Measurements from ENCODE around the gene CDCA8. TPM values are rescaled to one million over a fixed set of nuclear protein-coding genes. Genes with fewer than 3 reads are reported as not detected.

CDCA8 gene
- total and polyA plus RNA-seq, 2 of the 13 experiments (the other 11 are each of a cell fraction or from before 2014, with no cell fraction given), result 24.1 to 38.6 TPM

DNA sequence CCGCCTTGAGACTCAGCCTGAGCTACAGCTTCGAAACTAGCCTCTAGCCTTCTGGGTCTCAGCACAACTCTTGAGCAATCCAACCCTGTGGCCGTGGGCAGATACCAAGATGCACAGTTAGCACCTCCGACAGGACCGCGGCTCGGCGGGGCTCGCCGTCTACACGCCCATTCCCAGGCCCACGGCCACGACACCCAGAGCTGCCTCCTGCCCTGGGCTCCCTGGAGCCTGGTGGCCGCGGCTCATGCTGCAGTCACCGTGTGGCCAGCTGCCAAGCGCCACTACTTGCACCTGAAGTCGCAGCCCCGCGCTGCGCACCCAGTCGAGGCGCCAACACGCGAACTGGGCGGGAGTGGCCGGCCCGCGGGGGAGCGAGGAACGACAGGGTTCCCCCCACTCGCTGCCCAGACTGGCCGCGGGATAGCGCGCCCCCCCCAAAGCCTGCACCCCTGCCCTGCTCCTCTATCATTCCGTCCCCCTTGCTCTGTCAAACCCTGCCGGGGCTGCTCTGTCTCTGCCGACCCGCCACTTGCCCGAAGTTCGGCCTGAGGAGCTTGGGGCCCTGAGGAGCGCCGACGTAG is 729 bp upstream of the CDCA8 start (continued):
- TF ChIP-seq, protein P1, sequence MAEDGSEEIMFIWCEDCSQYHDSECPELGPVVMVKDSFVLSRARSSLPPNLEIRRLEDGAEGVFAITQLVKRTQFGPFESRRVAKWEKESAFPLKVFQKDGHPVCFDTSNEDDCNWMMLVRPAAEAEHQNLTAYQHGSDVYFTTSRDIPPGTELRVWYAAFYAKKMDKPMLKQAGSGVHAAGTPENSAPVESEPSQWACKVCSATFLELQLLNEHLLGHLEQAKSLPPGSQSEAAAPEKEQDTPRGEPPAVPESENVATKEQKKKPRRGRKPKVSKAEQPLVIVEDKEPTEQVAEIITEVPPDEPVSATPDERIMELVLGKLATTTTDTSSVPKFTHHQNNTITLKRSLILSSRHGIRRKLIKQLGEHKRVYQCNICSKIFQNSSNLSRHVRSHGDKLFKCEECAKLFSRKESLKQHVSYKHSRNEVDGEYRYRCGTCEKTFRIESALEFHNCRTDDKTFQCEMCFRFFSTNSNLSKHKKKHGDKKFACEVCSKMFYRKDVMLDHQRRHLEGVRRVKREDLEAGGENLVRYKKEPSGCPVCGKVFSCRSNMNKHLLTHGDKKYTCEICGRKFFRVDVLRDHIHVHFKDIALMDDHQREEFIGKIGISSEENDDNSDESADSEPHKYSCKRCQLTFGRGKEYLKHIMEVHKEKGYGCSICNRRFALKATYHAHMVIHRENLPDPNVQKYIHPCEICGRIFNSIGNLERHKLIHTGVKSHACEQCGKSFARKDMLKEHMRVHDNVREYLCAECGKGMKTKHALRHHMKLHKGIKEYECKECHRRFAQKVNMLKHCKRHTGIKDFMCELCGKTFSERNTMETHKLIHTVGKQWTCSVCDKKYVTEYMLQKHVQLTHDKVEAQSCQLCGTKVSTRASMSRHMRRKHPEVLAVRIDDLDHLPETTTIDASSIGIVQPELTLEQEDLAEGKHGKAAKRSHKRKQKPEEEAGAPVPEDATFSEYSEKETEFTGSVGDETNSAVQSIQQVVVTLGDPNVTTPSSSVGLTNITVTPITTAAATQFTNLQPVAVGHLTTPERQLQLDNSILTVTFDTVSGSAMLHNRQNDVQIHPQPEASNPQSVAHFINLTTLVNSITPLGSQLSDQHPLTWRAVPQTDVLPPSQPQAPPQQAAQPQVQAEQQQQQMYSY (CRISPR knock-in tag; IDR thresholded peaks at IDR 0.05), result no peak
- no peak for TF ChIP-seq GFI1 (CRISPR knock-in tag; IDR thresholded peaks at IDR 0.05; ENCODE audit: borderline replicate concordance)
- TF ChIP-seq ZNF430 (CRISPR knock-in tag; IDR thresholded peaks at IDR 0.05), result no peak
- TF ChIP-seq, protein P2, sequence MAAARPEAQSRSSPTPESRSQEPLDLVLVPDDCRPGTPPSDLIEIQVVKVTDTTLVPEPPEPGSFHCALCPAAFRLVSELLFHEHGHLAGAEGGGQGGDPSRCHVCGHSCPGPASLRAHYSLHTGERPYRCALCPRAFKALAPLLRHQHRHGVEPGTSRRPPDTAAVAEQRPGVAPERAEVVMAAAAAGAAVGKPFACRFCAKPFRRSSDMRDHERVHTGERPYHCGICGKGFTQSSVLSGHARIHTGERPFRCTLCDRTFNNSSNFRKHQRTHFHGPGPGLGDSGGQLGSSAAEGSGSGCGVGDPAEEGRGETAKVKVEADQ (CRISPR knock-in tag; IDR thresholded peaks at IDR 0.05; ENCODE audit: borderline replicate concordance), result 0 out of 2 replicates have a peak, but pooled peaks have one; percentile 18
- peak; percentile 26; the same call in 1 of the 2 replicates for TF ChIP-seq PHF8 (CRISPR knock-in tag; IDR thresholded peaks at IDR 0.05)
- TF ChIP-seq, protein P3, sequence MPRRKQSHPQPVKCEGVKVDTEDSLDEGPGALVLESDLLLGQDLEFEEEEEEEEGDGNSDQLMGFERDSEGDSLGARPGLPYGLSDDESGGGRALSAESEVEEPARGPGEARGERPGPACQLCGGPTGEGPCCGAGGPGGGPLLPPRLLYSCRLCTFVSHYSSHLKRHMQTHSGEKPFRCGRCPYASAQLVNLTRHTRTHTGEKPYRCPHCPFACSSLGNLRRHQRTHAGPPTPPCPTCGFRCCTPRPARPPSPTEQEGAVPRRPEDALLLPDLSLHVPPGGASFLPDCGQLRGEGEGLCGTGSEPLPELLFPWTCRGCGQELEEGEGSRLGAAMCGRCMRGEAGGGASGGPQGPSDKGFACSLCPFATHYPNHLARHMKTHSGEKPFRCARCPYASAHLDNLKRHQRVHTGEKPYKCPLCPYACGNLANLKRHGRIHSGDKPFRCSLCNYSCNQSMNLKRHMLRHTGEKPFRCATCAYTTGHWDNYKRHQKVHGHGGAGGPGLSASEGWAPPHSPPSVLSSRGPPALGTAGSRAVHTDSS (CRISPR knock-in tag; conservative IDR thresholded peaks at IDR 0.05), result no peak
- TF ChIP-seq NFYB (CRISPR knock-in tag; IDR thresholded peaks at IDR 0.05), result no peak
- TF ChIP-seq, protein P4, sequence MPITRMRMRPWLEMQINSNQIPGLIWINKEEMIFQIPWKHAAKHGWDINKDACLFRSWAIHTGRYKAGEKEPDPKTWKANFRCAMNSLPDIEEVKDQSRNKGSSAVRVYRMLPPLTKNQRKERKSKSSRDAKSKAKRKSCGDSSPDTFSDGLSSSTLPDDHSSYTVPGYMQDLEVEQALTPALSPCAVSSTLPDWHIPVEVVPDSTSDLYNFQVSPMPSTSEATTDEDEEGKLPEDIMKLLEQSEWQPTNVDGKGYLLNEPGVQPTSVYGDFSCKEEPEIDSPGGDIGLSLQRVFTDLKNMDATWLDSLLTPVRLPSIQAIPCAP (CRISPR knock-in tag; IDR thresholded peaks at IDR 0.05; ENCODE audit: low read depth), result 0 out of 2 replicates have a peak, but pooled peaks have one; percentile 43
- TF ChIP-seq, protein P5, sequence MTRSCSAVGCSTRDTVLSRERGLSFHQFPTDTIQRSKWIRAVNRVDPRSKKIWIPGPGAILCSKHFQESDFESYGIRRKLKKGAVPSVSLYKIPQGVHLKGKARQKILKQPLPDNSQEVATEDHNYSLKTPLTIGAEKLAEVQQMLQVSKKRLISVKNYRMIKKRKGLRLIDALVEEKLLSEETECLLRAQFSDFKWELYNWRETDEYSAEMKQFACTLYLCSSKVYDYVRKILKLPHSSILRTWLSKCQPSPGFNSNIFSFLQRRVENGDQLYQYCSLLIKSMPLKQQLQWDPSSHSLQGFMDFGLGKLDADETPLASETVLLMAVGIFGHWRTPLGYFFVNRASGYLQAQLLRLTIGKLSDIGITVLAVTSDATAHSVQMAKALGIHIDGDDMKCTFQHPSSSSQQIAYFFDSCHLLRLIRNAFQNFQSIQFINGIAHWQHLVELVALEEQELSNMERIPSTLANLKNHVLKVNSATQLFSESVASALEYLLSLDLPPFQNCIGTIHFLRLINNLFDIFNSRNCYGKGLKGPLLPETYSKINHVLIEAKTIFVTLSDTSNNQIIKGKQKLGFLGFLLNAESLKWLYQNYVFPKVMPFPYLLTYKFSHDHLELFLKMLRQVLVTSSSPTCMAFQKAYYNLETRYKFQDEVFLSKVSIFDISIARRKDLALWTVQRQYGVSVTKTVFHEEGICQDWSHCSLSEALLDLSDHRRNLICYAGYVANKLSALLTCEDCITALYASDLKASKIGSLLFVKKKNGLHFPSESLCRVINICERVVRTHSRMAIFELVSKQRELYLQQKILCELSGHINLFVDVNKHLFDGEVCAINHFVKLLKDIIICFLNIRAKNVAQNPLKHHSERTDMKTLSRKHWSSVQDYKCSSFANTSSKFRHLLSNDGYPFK (CRISPR knock-in tag; IDR thresholded peaks at IDR 0.05; ENCODE audit: borderline replicate concordance), result no peak
- no peak for TF ChIP-seq ZNF556 (CRISPR knock-in tag; IDR thresholded peaks at IDR 0.05; ENCODE audit: borderline replicate concordance)
- peak; percentile 82; the same call in 1 of the 2 replicates for TF ChIP-seq ZNF572 (CRISPR knock-in tag; IDR thresholded peaks at IDR 0.05)
- TF ChIP-seq ZSCAN31 (CRISPR knock-in tag; IDR thresholded peaks at IDR 0.05; ENCODE audit: low read depth), result peak; percentile 44; the same call in 1 of the 2 replicates
- TF ChIP-seq ZFP1 (CRISPR knock-in tag; IDR thresholded peaks at IDR 0.05), result no peak
- TF ChIP-seq CEBPG (CRISPR knock-in tag; IDR thresholded peaks at IDR 0.05), result peak; percentile 19; the same call in 1 of the 2 replicates
- no peak for TF ChIP-seq MAZ (IDR thresholded peaks at IDR 0.05; ENCODE audit: borderline replicate concordance, low read depth, low read length)
- TF ChIP-seq MAZ (CRISPR knock-in tag; IDR thresholded peaks at IDR 0.05; ENCODE audit: low read depth), result no peak
- TF ChIP-seq, protein P6, sequence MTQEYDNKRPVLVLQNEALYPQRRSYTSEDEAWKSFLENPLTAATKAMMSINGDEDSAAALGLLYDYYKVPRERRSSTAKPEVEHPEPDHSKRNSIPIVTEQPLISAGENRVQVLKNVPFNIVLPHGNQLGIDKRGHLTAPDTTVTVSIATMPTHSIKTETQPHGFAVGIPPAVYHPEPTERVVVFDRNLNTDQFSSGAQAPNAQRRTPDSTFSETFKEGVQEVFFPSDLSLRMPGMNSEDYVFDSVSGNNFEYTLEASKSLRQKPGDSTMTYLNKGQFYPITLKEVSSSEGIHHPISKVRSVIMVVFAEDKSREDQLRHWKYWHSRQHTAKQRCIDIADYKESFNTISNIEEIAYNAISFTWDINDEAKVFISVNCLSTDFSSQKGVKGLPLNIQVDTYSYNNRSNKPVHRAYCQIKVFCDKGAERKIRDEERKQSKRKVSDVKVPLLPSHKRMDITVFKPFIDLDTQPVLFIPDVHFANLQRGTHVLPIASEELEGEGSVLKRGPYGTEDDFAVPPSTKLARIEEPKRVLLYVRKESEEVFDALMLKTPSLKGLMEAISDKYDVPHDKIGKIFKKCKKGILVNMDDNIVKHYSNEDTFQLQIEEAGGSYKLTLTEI (CRISPR knock-in tag; conservative IDR thresholded peaks at IDR 0.05), result no peak

All from HepG2 (cell line).